Raji (cell line): ENCODE results near the gene KCNK3.

Source experiments
- POLR2A ChIP-seq: IDR thresholded peaks from 2 replicates; pipeline ENCODE4 v1.6.1; 2011; ENCODE audit warnings: low read depth, low read length, control low read depth; ENCODE audit not compliant: insufficient read depth

KCNK3 gene

DNA sequence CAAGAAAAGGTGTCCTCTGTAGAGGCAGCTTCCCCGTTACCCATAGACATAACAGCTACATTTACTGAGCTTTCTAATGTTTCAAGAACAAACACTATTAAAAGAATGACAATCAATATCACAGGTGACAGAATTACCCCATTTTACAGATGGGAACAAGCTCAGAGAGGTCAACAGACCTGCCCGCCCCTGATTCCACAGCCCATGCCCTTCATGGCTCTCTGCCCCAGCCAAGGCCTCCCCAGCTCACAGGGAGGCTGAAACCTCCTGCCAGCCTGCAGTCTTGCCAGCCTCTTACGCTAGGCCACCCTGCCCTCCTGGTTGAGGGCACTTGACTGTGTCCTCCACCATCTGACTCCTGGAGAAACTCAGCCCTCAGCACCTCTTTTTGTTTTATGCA, 52.4 kb downstream of the KCNK3 start:
- no peak for TF ChIP-seq POLR2A

DNA sequence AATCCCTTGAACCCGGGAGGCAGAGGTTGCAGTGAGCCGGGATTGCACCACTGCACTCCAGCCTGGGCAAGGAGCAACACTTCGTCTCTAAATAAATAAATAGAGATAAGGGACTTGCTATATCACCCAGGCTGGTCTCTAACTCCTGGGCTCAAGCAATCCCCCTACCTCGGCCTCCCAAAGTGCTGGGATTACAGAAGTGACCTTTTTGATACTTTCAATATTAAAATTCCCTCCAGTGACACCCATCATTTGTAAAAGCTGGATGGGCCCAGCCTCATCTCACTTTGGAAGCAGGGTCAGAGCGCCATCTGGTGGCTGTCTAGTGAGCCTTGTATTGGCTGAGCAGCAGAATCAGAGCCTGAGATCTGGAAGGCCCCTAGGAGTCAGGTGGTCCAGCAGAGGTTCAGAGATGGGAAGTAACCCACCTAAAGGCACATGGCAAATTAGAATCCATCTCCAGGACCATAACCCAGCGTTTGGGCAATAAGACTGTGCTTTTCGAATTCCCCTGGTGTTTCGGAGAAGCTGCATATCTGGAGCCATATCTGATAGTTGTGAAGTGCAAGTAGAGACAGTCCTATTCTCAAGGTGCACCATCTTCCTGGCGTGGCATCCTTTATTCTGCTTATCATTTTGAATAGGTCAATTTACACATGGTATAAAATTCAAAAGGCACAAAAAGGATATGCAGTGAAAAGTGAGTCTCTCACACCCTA, 53.2 kb downstream of the KCNK3 start:
- no peak for TF ChIP-seq POLR2A

DNA sequence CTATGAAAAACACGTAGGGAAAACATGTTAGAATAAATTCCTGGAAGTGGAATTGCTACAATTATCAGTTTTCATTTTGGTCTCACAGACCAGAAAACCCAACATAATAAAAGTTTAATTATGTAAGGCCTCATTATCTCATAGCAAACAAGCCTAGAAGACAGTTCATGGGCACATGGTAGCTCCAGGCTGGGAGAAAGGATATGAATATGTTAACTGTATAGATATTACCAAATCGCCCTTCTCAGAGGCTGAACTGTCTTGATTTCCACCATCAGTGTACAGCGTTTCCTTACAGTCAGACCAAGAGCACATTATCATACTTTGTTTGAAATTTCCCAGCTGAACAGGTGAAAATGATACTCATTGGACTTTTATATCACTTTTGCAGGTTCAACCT, 54.4 kb downstream of the KCNK3 start:
- TF ChIP-seq POLR2A, result no peak

DNA sequence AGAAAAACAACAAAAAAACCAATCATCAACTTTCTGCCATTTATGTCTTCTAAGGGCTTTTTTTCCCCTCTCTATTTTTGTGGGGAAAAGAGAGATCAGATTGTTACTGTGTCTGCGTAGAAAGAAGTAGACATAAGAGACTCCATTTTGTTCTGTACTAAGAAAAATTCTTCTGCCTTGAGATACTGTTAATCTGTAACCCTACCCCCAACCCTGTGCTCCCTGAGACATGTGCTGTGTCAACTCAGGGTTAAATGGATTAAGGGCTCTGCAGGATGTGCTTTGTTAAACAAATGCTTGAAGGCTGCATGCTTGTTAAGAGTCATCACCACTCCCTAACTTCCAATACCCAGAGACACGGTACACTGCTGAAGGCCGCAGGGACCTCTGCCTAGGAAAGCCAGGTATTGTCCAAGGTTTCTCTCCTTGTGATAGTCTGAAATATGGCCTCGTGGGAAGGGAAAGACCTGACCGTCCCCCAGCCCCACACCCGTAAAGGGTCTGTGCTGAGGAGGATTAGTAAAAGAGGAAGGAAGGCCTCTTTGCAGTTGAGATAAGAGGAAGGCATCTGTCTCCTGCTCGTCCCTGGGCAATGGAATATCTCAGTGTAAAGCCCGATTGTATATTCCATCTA, 57.4 kb downstream of the KCNK3 start:
- TF ChIP-seq POLR2A, result 0 out of 2 replicates have a peak, but pooled peaks have one; percentile 33

DNA sequence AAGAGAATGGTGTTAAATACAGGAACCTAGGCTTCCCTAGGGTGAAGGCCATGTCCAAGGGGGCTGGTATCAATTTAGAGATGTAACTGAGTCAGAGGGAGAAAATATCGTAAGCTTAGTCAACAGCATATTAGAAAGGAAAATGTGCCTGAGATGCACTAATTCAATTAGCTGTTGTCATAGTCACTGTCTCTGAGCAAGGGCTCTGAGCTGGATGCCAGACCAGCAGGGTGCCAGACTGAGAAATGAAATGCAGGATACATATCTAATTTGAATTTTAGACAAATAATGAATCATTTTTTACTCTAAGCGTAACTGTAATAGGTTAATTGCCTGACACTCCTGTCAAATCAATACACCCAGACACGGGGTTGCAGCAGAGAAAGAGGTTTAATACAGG, 60.1 kb downstream of the KCNK3 start:
- no peak for TF ChIP-seq POLR2A

DNA sequence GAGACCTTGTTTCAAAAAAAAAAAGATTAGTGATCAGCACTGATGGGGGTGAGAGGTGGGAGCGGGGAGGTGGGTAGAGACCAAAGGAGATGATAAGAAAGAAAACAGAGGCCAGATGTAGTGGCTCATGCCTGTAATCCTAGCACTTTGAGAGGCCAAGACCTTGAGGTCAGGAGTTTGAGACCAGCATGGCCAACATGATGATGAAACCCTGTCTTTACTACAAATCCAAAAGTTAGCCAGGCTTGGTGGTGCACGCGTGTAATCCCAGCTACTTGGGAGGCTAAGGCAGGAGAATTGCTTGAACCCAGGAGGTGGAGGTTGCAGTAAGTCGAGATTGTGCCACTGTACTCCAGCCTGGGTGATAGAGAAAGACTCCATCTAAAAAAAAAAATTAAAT, 62.0 kb downstream of the KCNK3 start:
- TF ChIP-seq POLR2A, result no peak

DNA sequence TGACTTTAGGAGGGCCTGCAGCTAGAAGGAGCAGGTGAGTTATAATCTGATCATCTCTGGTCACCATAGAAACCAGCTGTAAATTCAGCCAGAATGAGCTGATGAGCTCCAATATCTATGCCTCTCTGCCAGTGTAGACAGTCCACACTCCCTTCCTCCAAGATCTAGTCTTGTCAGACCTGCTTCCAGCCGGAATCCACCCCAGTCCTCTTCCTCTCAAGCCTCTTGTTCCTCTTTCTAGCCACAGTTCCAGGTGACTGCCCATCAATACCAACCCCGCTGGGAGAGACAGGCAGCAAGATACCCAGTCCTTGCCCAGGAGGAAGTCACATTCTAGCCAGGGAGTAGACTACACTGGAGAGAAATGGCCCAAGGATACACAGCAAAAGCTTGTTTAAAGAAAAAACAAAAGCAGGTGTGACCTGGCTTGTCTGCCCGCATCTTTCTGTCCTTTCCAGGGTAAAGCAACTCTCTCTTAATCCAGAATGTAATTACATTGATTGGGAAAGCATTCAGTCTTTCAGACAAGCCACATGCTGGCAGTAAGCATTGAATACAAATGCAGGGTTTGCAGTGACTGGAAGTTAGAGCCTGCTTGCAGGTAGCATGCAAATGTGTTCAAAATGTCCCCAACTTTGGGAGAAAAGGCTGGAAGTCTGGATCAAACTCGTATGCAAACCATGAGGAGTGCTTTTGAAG, 62.6 kb downstream of the KCNK3 start:
- no peak for TF ChIP-seq POLR2A

DNA sequence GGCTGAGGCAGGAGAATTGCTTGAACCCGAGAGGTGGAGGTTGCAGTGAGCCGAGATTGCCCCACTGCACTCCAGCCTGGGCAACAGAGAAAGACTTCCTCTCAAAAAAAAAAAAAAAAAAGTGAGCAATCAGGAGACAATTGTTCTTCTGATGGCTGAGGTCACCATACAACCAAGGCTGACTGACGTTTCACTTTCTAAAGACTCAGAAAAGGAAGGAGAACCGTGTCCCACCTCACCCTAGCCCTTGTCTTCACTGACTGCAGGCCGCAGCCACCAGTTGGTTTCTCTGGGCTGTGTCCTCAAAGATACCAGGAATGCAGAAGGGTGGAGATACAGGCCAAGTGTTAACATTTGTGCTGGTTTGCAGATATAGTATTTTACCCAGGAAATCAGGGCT, 63.8 kb downstream of the KCNK3 start:
- TF ChIP-seq POLR2A, result no peak

DNA sequence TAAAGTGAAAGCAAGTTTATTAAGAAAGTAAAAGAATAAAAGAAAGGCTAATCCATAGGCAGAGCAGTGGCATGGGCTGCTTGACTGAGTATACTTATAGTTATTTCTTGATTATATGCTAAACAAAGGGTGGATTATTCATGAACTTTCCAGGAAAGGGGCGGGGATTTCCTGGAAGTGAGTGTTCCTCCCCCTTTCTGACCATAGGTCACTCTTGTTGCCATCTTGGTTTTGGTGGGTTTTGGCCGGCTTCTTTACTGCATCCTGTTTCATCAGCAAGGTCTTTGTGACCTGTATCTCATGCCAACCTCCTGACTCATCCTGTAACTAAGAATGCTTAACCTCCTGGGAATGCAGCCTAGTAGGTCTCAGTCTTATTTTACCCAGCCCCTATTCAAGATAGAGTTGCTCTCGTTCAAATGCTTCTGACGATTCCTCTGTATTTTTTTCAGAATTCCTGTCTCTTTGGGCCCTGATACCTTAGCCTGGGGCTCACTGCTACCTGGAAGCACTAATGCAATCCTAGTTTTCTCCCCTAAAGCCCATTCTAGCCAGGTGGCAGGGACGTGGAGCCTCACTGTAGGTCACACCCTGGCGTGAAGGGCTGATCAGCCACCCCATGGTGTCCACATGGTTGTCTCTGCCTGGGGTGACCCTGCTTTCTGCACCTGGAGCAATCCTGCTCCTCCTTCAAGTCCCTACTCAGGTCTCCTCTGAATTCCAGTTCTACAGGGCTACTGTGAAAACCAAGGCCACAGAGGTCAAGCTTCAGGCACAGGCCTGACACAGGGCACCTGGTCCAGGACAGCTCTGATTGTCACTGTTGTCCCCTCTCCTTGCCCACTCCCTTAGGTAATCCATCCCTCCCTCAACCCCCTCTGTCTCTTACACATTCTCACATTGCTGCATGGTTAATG, 65.6 kb downstream of the KCNK3 start:
- no peak for TF ChIP-seq POLR2A

DNA sequence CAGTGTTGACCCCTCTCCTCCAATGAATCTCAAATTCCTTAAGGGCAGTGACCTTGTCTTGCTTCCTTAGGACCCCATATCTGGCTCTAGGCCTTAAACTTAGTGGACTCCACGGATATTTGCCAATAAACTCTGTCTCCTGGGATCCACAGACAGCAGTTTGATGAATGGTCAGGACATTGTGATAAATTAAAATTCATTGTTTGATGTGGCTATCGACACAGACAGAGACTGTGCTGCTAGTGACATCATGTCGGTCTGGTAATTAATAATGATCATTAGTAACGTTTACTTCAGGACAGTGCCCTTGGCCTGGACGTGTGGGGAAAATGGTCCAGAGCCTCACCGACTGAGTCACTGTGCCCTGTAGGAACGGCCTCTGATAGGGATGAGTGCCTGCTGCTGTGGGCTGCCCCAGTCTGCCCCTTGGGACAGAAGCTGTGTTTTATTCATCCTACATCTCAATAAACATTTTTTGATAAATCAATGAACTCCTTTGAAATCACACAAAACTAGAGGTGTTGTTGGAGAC, 66.3 kb downstream of the KCNK3 start:
- no peak for TF ChIP-seq POLR2A

DNA sequence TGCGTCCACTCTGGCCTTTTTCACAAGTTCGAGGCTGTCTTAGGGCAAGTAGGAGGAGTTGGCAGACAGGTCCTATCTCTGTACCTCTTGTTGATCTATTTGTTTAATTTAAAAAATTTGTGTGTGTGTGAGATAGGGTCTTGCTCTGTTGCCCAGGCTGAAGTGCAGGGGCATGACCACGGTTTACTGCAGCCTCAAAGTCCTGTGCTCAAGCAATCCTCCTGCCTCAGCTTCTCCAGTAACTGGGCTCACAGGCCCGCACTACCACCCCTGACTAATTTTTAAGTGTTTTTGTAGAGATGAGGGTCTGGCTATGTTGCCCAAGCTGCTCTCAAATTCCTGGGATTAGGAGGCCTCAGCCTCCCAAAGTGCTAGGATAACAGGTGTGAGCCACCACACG, 67.3 kb downstream of the KCNK3 start:
- no peak for TF ChIP-seq POLR2A

DNA sequence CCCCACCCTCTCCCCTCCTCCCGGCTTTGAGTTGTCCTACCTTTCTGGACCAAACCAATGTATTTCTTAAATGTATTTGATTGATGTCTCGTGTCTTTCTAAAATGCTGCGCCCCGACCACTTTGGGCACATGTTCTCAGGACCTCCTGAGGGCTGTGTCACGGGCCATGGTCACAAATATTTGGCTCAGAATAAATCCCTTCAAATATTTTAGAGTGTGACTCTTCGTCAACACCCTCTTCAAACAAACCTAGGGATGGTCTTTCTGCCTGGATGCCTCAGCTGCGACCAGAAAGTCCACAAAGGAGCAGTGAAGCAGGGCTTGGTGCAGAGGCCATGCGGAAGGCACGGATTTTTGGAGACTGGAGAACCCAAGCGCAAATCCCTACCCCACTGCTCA, 70.5 kb downstream of the KCNK3 start:
- no peak for TF ChIP-seq POLR2A

DNA sequence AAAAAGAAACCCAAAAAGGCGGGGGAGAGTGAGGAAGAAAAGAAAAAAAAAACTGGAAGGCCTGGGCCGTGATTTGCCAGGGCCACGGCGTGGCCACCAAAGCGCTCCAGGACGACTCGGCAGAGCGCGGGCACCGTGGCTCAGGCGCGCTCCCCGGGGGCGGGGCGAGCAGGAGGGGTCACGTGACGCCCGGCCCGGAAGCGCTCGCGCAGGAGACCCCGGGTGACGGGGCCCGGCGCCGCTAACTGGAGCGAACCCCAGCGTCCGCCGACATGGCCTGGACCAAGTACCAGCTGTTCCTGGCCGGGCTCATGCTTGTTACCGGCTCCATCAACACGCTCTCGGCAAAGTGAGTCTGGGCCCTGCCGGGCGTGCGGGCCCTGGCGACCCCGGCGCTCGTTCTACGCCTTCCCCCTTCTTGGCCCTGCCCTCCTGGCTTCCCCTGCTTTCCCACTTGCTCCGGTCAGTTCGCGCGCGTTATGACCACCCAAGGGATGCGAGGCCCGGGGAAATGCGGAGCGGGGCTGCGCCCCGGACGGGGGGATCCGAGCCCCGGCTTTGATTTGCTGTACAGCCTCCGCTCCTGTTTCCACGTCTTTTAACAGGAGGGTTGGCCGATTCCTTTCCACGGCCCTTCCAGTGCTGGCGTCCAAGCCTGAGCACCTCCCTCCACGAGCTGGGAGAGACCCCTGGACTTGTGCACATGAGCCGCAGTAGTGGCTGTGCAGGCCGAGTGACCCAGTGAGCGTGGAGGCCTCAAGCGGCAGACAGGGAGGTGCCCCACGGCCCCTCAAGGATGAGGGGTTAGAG, 71.8 kb downstream of the KCNK3 start, which contains the start of gene SLC35F6:
TSS of gene SLC35F6 (plus strand) at position 207 of the 810 bp plus-strand sequence. CDS start at position 273, 66 bp downstream.
- TF ChIP-seq POLR2A, result peak; percentile 85

DNA sequence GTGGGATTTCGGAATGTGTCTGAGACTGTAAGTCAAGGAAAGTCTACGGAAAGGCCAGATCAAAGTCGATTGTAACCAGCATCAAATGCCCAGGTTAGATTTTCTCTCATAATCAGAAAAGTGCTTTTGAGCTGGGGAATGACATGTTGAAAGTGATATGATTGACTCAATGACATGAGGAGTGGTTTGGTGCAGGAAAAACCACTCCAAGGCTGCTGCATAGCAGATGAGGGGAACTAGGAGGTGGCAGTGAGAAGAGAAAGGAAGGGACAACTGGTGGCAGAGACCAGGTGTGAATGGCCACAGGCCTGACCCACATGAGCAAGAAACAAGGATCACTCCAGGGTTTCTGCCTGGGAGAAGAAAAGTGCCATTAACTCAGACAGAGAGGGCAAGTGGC, 72.4 kb downstream of the KCNK3 start:
- TF ChIP-seq POLR2A, result no peak

DNA sequence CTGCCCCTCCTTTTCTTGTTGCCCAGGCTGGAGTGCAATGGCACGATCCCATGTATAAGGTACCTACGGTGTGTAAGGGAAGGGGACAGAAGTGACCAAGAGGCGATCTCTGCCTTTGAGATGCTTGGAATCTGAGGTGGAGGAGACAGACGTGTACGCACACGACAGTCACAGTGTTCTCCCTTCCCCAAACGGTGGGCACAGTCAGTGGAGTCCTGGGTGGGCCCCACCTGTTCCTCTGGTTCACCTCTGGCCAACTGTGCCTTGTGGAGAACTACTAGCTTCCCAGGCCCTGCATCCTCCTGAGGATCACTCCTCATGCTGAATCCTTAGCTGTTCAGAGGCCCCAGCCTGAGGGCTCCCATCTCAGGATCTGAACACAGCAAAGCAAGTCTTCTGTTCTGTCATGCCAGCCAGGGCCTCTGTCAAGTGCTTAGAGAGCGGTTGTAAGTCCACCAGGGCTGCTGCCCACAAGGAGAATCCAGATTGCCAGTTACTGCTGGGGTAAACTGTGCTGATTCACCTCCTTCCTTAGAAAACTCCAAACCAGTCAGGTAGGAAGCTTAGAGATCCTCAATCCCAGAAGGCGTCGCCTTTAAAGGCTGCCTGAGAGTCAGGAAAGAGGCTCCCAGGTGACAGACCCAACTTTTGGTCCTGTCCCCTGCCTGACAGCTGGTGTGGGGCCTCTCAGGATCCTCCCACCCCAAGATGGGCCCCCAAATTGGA, 73.1 kb downstream of the KCNK3 start:
- no peak for TF ChIP-seq POLR2A
